Trophoblast cell (in vitro differentiated cells and primary cell): ENCODE data around the gene ZNF846.

Source experiments
- DNase-seq, 2 donors: peaks; one replicate each; pipeline ENCODE4 v3.0.0-alpha.2; 2016
- H2AFZ ChIP-seq: 2 replicates; pipeline ENCODE4 v1.6.1; 2013; ENCODE audit warnings: low read length, moderate library complexity, mild to moderate bottlenecking; ENCODE audit not compliant: insufficient read depth, poor library complexity
- H2AK5ac ChIP-seq: 2 replicates; pipeline ENCODE4 v1.6.1; 2013; ENCODE audit warnings: mild to moderate bottlenecking, low read length
- H2BK120ac ChIP-seq: 2 replicates; pipeline ENCODE4 v1.6.1; 2013; ENCODE audit warnings: low read length, mild to moderate bottlenecking, moderate library complexity; ENCODE audit not compliant: insufficient read depth, poor library complexity
- H2BK12ac ChIP-seq: 2 replicates; pipeline ENCODE4 v1.6.1; 2013; ENCODE audit warnings: mild to moderate bottlenecking, low read length, moderate library complexity
- H2BK5ac ChIP-seq: 2 replicates; pipeline ENCODE4 v1.6.1; 2013; ENCODE audit warnings: low read length, low read depth, moderate library complexity, mild to moderate bottlenecking; ENCODE audit not compliant: poor library complexity
- H3K14ac ChIP-seq: 2 replicates; pipeline ENCODE4 v1.6.1; 2013; ENCODE audit warnings: mild to moderate bottlenecking, low read length
- H3K18ac ChIP-seq: 2 replicates; pipeline ENCODE4 v1.6.1; 2013; ENCODE audit warnings: mild to moderate bottlenecking, low read length
- H3K23ac ChIP-seq: 2 replicates; pipeline ENCODE4 v1.6.1; 2013; ENCODE audit warnings: low read length
- H3K27ac ChIP-seq: 2 replicates; pipeline ENCODE4 v1.5.1; 2013; ENCODE audit warnings: low read depth, mild to moderate bottlenecking, inconsistent platforms, low read length, moderate library complexity
- H3K27me3 ChIP-seq: 2 replicates; pipeline ENCODE4 v1.6.1; 2013; ENCODE audit warnings: inconsistent platforms, mild to moderate bottlenecking, low read length, moderate library complexity; ENCODE audit not compliant: insufficient read depth
- H3K36me3 ChIP-seq, 2 experiments: 1 replicate in 1 of 2; 2 replicates in 1 of 2; pipeline ENCODE4 v1.6.1; 2013; ENCODE audit warnings: low read length in 2 of 2, mild to moderate bottlenecking in 2 of 2, moderate library complexity in 1 of 2; ENCODE audit not compliant: insufficient read depth in 2 of 2, control insufficient read depth in 1 of 2
- H3K4ac ChIP-seq: 2 replicates; pipeline ENCODE4 v1.6.1; 2013; ENCODE audit warnings: low read depth, mild to moderate bottlenecking, low read length, moderate library complexity
- H3K4me1 ChIP-seq, 2 experiments: 1 replicate in 1 of 2; 2 replicates in 1 of 2; pipeline ENCODE4 v1.6.1; 2013; ENCODE audit warnings: low read length in 2 of 2, mild to moderate bottlenecking in 2 of 2, moderate library complexity in 1 of 2; ENCODE audit not compliant: insufficient read depth in 2 of 2, control insufficient read depth in 1 of 2
- H3K4me2 ChIP-seq: 2 replicates; pipeline ENCODE4 v1.6.1; 2013; ENCODE audit warnings: inconsistent platforms, mild to moderate bottlenecking, low read length, moderate library complexity
- H3K4me3 ChIP-seq: 2 replicates; pipeline ENCODE4 v1.5.1; 2013; ENCODE audit warnings: mild to moderate bottlenecking, low read depth, low read length, inconsistent platforms
- H3K79me1 ChIP-seq: one replicate; pipeline ENCODE4 v1.6.1; 2013; ENCODE audit warnings: low read length
- H3K79me2 ChIP-seq: 2 replicates; pipeline ENCODE4 v1.6.1; 2013; ENCODE audit warnings: low read length, mild to moderate bottlenecking; ENCODE audit not compliant: control insufficient read depth, insufficient read depth, poor library complexity
- H3K9ac ChIP-seq: 2 replicates; pipeline ENCODE4 v1.6.1; 2013; ENCODE audit warnings: mild to moderate bottlenecking, low read length
- H3K9me3 ChIP-seq: 2 replicates; pipeline ENCODE4 v1.6.1; 2013; ENCODE audit warnings: low read depth, mild to moderate bottlenecking, control low read depth, inconsistent platforms, low read length; ENCODE audit not compliant: insufficient read depth
- H4K12ac ChIP-seq: 2 replicates; pipeline ENCODE4 v1.6.1; 2013; ENCODE audit warnings: low read depth, mild to moderate bottlenecking, low read length, moderate library complexity
- H4K8ac ChIP-seq: 2 replicates; pipeline ENCODE4 v1.6.1; 2013; ENCODE audit warnings: low read depth, mild to moderate bottlenecking, low read length, moderate library complexity
- H4K91ac ChIP-seq: one replicate; pipeline ENCODE4 v1.6.1; 2013; ENCODE audit warnings: low read depth, mild to moderate bottlenecking, low read length, moderate library complexity
- WGBS: extraction: QIAGEN DNeasy Blood & Tissue Kit; methylation state at CpG from one replicate; pipeline ENCODE4 v1.1.7; 2013; ENCODE audit warnings: missing lambda C conversion rate; ENCODE audit not compliant: insufficient read length, insufficient coverage; ENCODE audit errors: extremely low coverage; 5-methylcytosine and 5-hydroxymethylcytosine counted together

The ZNF846 gene

DNA sequence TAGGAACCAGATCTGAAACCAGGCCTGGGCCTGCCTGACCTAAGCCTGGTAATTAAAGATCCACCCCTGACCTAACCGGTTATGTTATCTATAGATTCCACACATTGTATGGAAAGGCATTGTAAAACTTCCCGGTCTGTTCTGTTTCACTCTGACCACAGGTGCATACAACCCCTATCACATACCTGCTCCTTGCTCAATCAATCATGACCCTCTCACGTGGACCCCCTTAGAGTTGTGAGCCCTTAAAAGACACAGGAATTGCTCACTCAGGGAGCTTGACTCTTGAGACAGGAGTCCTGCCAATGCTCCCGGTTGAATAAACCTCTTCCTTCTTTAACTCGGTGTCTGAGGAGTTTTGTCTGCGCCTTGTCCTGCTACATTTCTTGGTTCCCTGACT is 66.4 kb downstream of the ZNF846 start:
- Histone ChIP-seq H3K23ac (no peak overlapping the region), H3K4me2 (no peak overlapping the region), H4K8ac (no peak overlapping the region), H3K14ac (no peak overlapping the region), H3K4me1 (peaks cover 0 to 2% of the 10 kb centered on the region in 2 experiments), H4K12ac (no peak overlapping the region), H3K9me3 (peaks cover 19% of the 10 kb centered on the region), H3K27ac (peak overlapping the region; percentile 25), H2AK5ac (no peak overlapping the region), H2BK12ac (no peak overlapping the region), H3K4me3 (no peak overlapping the region), H3K4ac (no peak overlapping the region), H3K18ac (no peak overlapping the region), H3K27me3 (no peaks in the 10 kb centered on the region), H3K9ac (no peak overlapping the region), H4K91ac (no peak overlapping the region), H3K36me3 (peaks cover 0 to 2% of the 10 kb centered on the region in 2 experiments), H2BK120ac (no peak overlapping the region), H3K79me2 (no peaks in the 10 kb centered on the region), H3K79me1 (no peaks in the 10 kb centered on the region), H2BK5ac (no peak overlapping the region), H2AFZ (no peak overlapping the region)
- DNase-seq = peak; percentile 81 to 87
- no CpG with 5 or more reads among the region's 6 CpGs for whole genome bisulfite sequencing
